Peyer's patch (tissue), 4 donors: Measurements from ENCODE around the gene CCDC154.

Experiments used
- CTCF ChIP-seq, 6 experiments: fragments of 450-650 bp in 4 of 6; fragments of 200-600 bp in 2 of 6; sonication (generic) in 1 of 6; IDR thresholded peaks; one replicate each; pipeline ENCODE4 v1.5.1; 2017 to 2019; ENCODE audit warnings: antibody characterized with exemption in 6 of 6, mild to moderate bottlenecking in 3 of 6, moderate library complexity in 1 of 6
- POLR2A ChIP-seq, 2 donors: fragments of 450-650 bp; IDR thresholded peaks; one replicate each; pipeline ENCODE4 v1.5.1; 2017; ENCODE audit warnings: antibody characterized with exemption in 2 of 2, mild to moderate bottlenecking in 2 of 2, moderate library complexity in 2 of 2

DNA sequence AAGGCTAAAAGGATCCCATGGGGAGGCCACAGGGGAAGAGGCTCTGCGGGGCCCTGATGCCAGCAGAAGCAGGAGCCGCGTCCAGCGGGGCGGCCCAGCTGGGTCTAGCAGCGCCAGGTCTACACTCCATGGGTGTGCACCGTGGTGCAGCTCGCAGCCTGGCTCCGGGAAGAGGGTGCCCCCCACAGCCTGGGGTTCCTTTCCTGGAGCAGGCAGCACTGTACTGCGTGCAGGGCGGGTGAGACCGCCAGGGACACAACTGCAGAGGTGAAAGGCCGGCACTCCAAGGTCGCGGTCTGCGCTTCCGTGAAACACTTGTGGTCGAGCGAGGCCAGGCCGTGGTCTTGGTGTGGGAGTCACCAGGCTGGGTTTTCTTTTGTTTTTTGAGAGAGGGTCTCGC is 6.5 kb upstream of the CCDC154 start:
- TF ChIP-seq CTCF (IDR thresholded peaks at IDR 0.05) (no peak), POLR2A (IDR thresholded peaks at IDR 0.05) (no peak)
